EL (cell line): ENCODE results near the gene NRCAM.

ENCODE experiments used
- DNase-seq: peaks from one replicate; pipeline ENCODE4 v3.0.0-alpha.2; 2016

The NRCAM gene

GRCh38 chr7:108193594-108194498 is 262.4 kb downstream of the NRCAM start:
- DNase-seq, result no peak

DNA sequence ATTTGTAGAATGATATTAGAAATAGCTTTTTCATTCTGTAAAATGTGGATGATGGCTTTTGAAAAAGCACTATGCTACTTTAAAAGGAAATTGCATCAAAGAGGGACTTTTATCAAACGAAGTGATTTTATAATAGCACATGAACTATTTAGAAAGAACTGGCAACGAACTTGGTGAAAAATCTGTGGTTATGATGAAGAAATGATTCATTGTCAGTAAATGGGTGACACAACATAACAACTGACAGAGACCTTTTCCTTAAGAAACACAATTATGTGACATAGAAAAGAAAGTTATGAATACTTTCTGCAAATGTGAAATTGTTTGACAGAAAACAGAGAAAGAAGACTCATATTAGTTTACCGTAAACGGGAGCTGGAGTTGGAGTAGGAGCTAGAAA is 265.3 kb downstream of the NRCAM start:
- no peak for DNase-seq

DNA sequence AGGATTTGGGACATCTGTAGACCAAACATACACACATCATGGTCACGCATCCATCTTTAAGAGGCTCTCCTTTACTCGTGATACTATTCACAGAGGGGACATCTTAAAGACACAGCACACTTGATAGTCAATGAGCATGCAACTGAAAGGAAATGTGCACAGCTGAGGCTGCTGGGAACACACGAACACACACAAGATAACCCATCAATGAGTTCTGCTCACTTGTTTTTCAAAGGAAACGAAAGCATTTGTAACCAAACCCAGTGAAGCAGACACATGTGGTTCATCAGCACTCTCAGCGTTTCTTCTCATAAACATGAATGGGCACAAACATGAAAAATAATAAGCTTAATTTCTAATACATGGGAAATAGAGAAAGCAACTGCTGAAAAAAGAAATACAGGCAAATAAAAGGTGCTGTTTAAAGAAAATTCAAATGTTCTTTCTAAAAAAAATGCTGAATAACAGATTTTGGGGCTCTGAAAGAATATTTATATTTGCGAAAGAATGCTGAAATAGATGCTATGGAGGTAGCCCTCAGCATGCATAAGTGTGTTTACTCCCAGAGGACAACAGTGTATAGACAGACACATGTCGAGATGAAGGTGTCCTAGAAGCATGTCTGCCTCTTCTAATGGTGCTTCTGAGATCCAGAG is 266.4 kb downstream of the NRCAM start:
- DNase-seq, result no peak

- no peak for DNase-seq
Observed at GRCh38 chr7:108188724-108189123, 267.5 kb downstream of the NRCAM start.

DNA sequence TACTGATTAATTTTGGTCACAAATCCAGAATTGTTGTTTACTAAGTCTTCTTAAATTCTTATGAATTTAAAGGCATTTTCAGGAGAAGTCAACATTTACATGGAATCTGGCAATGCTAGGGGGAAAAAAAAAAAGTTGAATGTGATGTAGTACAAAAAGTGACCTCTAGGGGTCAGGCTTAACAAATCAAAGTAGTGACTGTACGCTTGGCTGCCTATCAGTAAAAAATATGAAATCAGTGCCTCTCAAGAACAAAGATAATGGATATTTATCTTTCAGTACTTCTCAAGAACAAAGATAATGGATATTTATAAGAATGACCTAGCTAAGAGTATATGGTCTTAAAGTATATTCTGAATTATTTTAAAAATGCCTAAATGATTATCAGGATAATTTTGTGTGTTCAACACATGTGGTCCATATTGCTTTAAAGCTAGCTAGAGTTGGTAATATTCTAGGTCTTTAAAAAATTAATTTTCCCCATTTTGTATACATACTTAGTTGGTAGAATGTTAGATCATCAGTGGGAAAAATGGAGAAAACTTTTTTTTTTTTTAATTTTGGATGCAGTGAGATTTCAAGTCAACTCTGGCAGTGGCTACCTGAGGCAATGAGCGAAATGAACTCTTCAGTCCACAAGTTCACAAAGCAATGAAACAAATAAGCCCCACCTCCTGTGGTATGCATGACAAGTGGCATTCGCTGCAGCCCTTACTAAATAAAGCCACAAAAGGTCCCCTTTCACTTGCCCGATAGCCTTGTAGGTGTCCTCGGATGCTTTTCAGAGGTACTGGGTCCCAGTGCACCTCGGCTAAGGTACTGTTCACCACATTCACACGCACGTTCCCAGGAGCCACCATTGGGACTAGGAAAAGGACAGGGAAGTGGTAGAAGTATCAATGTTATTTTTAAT is 274.9 kb downstream of the NRCAM start:
- peak; percentile 50 for DNase-seq

GRCh38 chr7:108178398-108178797 is 277.8 kb downstream of the NRCAM start:
- no peak for DNase-seq

GRCh38 chr7:108171164-108171563 is 285.1 kb downstream of the NRCAM start:
- DNase-seq, result no peak

- no peak for DNase-seq
Observed at GRCh38 chr7:108170251-108170650, 286.0 kb downstream of the NRCAM start.

GRCh38 chr7:108167460-108167859 is 288.8 kb downstream of the NRCAM start:
- no peak for DNase-seq

DNA sequence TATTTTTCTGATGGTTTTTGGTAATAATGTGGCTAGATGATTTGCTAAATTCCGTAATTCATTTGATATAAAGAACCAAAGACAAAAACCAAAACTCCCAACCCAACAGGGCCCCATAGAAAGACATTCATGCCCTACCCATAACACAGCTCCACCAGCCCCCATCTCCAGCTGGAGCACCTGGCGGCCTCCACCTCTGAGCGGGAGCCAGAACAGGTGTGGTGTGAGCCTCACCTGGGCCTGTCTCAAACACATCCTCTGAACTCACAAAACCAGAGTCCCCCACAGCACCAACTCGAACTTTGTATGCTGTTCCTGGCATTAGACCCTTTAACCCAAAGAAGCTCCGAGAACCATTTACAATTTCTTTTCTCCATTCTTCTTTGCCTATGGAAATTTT is 289.5 kb downstream of the NRCAM start:
- no peak for DNase-seq

DNA sequence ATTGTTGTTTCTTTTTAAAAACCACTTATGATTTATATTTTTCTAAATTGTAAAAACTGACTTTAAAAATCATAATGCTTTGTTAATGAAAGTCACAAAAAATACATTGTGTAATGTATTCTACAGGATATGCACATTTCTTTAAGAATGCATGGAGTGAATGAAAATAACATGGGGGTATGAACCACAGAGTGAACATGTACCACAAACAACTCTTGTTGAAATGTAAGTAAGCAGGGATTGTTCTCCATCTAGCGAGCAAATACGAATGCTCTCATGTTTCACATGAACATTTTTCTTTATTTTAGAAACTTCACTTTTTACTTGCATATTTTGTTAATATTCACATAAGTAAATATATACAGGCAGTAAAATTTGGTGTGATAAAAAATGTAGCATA is 290.5 kb downstream of the NRCAM start:
- DNase-seq, result no peak

DNA sequence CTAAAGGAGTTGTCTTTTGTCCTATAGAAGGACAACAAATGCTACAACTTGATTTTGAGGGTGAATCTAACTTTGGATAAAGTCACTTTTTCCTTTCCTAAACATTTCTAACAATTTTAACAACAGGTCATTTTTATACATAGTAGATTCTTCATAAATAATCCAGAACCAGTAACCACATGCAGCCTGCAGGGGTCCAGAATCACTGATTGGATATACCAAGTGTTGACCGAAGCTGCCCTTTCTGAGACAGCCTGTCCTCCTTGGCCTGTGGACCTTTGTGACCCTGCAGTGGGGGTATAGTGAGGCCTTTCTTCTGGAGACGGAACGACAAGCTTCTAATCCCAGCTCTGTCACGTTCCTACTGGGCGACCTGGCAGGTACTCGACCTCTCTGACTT is 291.3 kb downstream of the NRCAM start:
- DNase-seq, result no peak

DNA sequence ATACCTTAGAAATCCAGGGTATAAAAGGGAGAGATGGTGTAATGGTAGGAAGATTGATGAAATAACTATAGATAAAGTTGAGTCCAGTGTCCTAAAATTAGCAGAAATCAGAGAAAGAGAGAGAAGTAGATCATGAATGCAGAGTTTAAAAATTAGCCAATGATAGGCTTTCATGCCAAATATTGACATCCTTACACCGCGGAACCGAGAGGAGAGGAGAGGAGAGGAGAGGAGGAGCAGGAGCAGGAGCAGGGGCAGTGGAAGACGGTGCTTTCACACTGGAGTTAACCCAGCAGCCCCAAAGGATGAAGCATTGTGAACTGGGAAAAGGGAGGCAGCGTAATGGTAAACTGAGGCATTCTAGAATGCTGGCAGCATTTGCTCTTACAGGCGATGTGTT is 291.9 kb downstream of the NRCAM start:
- no peak for DNase-seq

- peak; percentile 6 for DNase-seq
Observed at GRCh38 chr7:108158776-108159175, 297.5 kb downstream of the NRCAM start.

DNA sequence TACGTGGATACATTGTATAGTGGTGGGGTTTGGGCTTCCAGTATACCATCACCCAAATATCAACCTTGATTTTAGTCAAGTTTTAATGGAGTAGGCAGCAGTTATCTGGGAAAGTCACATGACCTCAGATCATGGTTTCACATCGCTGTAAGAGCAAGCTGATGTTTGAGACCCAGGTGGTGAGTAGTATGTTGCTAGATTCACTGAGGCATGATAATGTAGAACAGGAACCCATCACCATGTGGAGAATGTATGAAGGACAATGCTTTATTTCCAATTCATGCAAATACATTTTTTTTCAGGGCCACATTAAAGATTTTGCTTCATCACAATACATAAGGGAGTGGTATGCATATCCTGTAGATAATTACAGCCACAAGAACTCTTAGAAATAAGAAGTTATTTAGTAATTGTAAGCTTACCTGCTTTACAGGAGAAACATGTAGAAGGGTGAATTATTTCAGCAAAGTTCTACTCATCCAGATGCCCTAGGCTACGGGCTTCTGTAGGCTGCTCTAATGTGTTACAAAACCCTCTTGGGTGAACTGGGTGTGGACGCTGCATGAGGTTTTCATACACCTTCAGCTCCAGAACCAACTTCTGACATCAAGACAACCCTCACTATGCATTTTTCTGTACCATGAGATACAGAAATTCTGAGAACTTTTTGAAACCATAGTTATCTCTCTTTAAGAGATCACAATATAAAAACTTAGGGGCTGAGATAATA is 298.5 kb downstream of the NRCAM start:
- DNase-seq, result no peak

GRCh38 chr7:108156897-108157605 is 299.2 kb downstream of the NRCAM start:
- peak; percentile 6 for DNase-seq

DNA sequence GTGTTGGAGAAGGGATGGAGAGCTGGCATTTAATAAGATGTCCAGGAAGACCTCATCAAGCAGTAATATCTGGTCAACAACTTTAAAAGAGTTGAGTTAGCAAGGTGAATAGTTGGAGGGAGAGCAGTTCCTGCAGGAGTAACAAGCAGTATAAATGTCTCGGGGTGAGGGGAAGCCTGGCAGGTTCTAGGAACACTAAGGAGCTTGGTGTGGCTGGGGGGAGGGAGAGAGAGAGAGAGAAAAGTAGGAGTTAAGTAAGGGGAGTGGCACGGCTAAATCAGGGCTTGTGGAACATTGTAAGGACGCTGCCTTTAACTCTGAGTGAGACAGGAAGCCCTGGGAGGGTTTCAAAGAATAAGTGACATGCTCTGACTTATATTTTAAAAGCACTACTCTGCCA is 304.0 kb downstream of the NRCAM start:
- DNase-seq, result no peak

DNA sequence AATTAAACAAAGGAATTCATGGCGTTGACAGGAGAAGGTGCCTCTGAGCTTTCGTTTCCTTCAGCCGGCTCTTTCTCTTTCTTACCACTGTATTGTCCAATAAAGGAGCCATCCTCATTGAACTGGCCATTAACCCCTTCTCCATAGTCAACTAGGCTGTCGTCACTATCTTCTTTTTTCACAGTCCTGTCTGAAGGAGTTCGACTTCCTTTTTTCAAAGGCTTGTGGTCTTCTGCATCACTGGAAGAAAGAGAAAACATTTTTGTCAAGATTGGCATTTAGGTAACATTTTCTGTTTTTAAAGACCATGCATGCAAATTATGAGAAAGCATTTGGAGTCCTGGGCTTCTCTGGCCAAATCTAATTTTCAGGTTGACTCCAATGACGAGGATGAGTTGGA is 306.3 kb downstream of the NRCAM start:
- no peak for DNase-seq

GRCh38 chr7:108149119-108149518 is 307.1 kb downstream of the NRCAM start:
- no peak for DNase-seq

DNA sequence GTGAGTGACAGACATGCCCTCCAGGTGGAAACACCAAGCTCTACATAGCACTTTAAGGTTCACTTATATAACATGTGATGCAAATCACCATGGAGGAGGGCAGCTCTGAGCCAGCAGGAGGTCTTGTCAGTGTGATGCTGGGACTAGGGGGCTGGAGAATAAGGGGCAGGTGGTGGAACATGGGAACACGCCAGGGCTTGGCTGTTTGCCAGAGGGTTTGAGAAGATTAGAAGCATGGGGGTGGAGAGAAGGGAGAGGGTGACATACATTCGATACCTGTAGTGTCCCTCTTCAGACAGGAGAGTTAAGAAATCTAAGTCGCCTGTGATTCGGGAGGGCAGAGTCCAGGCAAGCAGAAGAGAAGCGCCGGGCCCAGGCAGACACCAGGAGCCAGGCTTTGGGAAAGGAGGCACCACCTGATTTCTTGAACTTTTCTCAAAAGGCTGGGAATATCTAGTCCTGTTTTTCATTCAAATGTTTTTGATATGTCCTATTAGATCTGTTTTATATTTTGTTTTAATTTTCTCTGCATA is 309.1 kb downstream of the NRCAM start:
- no peak for DNase-seq

DNA sequence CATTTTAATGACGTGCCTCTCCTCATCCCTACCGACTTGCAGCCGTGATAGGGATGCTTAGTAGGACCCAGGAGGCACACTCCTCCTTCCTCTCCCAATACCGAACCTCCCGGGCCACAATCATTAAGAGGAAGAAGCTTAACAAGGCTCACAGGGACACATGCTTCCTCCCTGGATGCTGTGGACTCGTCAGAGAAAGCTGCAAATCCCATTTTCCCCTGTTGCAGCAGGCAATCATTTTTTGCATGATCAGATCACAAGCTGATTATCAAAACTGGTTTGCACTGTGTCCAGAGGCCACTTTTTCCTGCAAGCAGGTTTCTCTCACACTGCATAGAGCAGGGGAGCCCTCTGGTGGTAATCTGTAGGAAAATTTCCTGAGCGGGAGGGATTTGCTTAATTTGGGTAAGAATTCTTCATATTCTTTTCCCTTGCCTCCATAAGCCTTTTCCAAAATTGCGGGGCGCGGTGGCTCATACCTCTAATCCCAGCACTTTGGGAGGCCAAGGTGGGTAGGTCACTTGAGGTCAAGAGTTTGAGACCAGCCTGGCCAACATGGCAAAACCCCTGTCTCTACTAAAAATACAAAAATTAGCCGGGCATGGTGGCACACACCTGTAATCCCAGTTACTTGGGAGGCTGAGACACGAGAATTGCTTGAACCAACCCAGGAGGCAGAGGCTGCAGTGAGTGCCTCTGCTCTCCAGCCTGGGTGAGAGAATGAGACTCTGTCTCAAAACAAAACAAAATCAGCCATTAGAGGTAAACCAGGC is 310.0 kb downstream of the NRCAM start:
- peak; percentile 76 for DNase-seq
